ENCODE results near the gene XPO5. TPM values are rescaled to one million over a fixed set of nuclear protein-coding genes. Genes with fewer than 3 reads are reported as not detected.

Gene XPO5
- total RNA-seq, 1 experiment from 2014 or later, result 114 TPM

DNA sequence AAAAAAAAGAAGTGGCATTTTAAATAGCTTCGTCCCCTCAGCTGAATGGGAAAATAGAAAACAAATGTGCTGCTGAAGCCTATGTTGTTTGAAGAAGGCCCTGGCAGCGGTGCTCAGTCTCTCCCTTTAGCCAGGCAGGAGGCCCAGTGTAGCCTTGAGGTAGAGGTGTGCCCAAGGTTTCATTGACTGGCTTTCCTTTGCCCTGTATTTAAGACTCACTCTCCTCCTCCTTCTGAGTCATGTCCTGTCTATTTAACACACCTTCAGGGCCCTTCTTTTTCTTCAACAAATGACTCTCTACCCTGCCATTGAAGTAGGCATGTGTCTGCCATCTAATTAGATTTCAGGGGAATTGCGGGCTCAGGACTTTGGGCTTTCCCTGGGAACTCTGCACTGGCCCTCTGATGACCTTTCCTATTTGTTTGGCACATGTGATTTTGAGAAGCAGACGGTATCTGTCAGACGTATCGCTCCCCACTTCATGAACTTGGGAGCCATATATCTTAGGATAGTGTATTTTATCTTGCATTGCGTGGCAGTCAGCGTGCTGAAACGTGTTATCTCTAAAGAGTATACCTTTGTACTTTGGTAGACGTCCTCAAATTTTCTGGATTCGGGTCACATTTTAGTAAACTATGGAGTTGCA, 94.1 kb downstream of the XPO5 start:
- Histone ChIP-seq H3K4ac (ENCODE audit: low read depth, low read length) (no peak overlapping the region), H2AK5ac (ENCODE audit: insufficient read length, low read length) (no peak overlapping the region), H3K9ac (ENCODE audit: extremely low read depth, insufficient read length, low read length) (no peak overlapping the region), H2BK20ac (ENCODE audit: low read depth, low read length, poor library complexity, severe bottlenecking) (no peak overlapping the region), H2BK15ac (ENCODE audit: low read depth, low read length) (no peak overlapping the region), H3K14ac (ENCODE audit: insufficient read depth, low read length) (no peak overlapping the region), H2BK120ac (ENCODE audit: low read depth, low read length, poor library complexity, severe bottlenecking) (no peak overlapping the region), H3K23me2 (ENCODE audit: insufficient read length, low read depth, low read length, poor library complexity, severe bottlenecking) (peaks cover 10% of the 10 kb centered on the region), H4K5ac (ENCODE audit: insufficient read length, low read depth, low read length) (no peak overlapping the region), H3K27me3 (ENCODE audit: insufficient read depth, low read length) (no peaks in the 10 kb centered on the region), H3K23ac (ENCODE audit: insufficient read length, low read depth, low read length) (no peak overlapping the region), H4K8ac (replicated peaks; ENCODE audit: insufficient read length, low read depth, low read length) (no peak overlapping the region), H2BK5ac (ENCODE audit: insufficient read length, low read length) (no peak overlapping the region), H3K27ac (ENCODE audit: insufficient read length, low read depth, low read length) (no peak overlapping the region), H3K79me1 (ENCODE audit: insufficient read depth, low read depth, low read length, poor library complexity, severe bottlenecking) (peaks cover 10% of the 10 kb centered on the region), H3K18ac (ENCODE audit: insufficient read length, low read depth, low read length) (no peak overlapping the region), H3K4me2 (ENCODE audit: insufficient read depth, insufficient read length, low read length) (no peak overlapping the region), H3K4me1 (ENCODE audit: insufficient read depth, low read length) (peaks cover 15% of the 10 kb centered on the region; the same call in 1 of the 2 replicates), H3K9me3 (ENCODE audit: control insufficient read depth, low read depth, low read length) (no peaks in the 10 kb centered on the region), H4K20me1 (ENCODE audit: control insufficient read depth, insufficient read depth, insufficient read length) (no peaks in the 10 kb centered on the region), H2AFZ (ENCODE audit: low read length) (no peak overlapping the region), H3K56ac (ENCODE audit: insufficient read length, low read depth, low read length) (no peak overlapping the region), H2BK12ac (ENCODE audit: insufficient read length, low read depth, low read length) (no peak overlapping the region), H3T11ph (ENCODE audit: low read length) (no peak overlapping the region), H4K91ac (ENCODE audit: insufficient read length, low read depth, low read length) (no peak overlapping the region), H3K79me2 (ENCODE audit: insufficient read depth, low read length) (peaks cover 27% of the 10 kb centered on the region)
- Mint-ChIP-seq H3K36me3 (ENCODE audit: insufficient read depth in 1 of 3, low read depth in 3 of 3) (peaks cover 0 to 3% (median 2%) of the 10 kb centered on the region in 3 experiments; a peak in 2 of 7 replicates), H3K4me1 (peaks cover 43 to 49% of the 10 kb centered on the region in 2 experiments), H3K9me3 (no peaks in the 10 kb centered on the region), H3K4me3 (peak overlapping the region in 1 of 2 experiments; percentile 33; a peak in 1 of 5 replicates), H3K27ac (peak overlapping the region; percentile 17 to 62 (median 51)), H3K27me3 (ENCODE audit: low read depth) (no peaks in the 10 kb centered on the region)
- TF ChIP-seq, protein P1, sequence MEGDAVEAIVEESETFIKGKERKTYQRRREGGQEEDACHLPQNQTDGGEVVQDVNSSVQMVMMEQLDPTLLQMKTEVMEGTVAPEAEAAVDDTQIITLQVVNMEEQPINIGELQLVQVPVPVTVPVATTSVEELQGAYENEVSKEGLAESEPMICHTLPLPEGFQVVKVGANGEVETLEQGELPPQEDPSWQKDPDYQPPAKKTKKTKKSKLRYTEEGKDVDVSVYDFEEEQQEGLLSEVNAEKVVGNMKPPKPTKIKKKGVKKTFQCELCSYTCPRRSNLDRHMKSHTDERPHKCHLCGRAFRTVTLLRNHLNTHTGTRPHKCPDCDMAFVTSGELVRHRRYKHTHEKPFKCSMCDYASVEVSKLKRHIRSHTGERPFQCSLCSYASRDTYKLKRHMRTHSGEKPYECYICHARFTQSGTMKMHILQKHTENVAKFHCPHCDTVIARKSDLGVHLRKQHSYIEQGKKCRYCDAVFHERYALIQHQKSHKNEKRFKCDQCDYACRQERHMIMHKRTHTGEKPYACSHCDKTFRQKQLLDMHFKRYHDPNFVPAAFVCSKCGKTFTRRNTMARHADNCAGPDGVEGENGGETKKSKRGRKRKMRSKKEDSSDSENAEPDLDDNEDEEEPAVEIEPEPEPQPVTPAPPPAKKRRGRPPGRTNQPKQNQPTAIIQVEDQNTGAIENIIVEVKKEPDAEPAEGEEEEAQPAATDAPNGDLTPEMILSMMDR (conservative IDR thresholded peaks at IDR 0.05), result no peak
- WGBS (ENCODE audit: extremely low coverage, insufficient read length, low lambda C conversion rate), result no CpG with 5 or more reads among the region's 11 CpGs
- DNase-seq, result no peak
